ENCODE results near the gene SLC24A3. TPM values are rescaled to one million over a fixed set of nuclear protein-coding genes. Genes with fewer than 3 reads are reported as not detected.

The SLC24A3 gene
- polyA plus RNA-seq, 1 donor (not counting 4 experiments of a cell fraction or from before 2014, with no cell fraction given), result 0.17 TPM

- no peak overlapping the region for H3K9ac ChIP-seq (ENCODE audit: control insufficient read depth, extremely low read depth, insufficient read depth, low read length)
- no peak overlapping the region for H2AFZ ChIP-seq (ENCODE audit: control insufficient read depth, low read length)
- no peaks in the 10 kb centered on the region for H3K9me3 ChIP-seq (ENCODE audit: control insufficient read depth, low read depth, low read length)
- H3K4me3 ChIP-seq (ENCODE audit: control insufficient read depth in 2 of 3, extremely low read depth in 1 of 3, insufficient read depth in 2 of 3, low read depth in 1 of 3, low read length in 3 of 3), result no peak overlapping the region
- no peak for DNase-seq (ENCODE audit: low read depth, low spot score)
- H3K27ac ChIP-seq (ENCODE audit: control insufficient read depth, insufficient read depth, low read length), result no peak overlapping the region
- H3K4me2 ChIP-seq (ENCODE audit: control insufficient read depth, extremely low read depth, insufficient read depth, low read depth, low read length), result no peak overlapping the region
- no peaks in the 10 kb centered on the region for H3K79me2 ChIP-seq (ENCODE audit: control insufficient read depth, insufficient read depth, low read length)
- no peaks in the 10 kb centered on the region for H3K9me1 ChIP-seq (ENCODE audit: control insufficient read depth, extremely low read depth, insufficient read depth, low read length)
- H3K4me1 ChIP-seq (ENCODE audit: control insufficient read depth, extremely low read depth, insufficient read depth, low read length), result no peaks in the 10 kb centered on the region
- no peaks in the 10 kb centered on the region for H3K27me3 ChIP-seq (ENCODE audit: control insufficient read depth, extremely low read depth, insufficient read depth, low read length)
- H4K20me1 ChIP-seq (ENCODE audit: control insufficient read depth, extremely low read depth, insufficient read depth, low read length), result no peaks in the 10 kb centered on the region
- dilution Hi-C loops (cut with MboI; ENCODE audit: extremely low pct_ligation_motif_present, low sequenced_read_pairs), result no loop called here
- TF ChIP-seq EZH2 (IDR thresholded peaks at IDR 0.05; ENCODE audit: low read length), result no peak
- TF ChIP-seq CTCF (optimal IDR thresholded peaks at IDR 0.05 in 1 of 3, IDR thresholded peaks at IDR 0.05 in 1 of 3, conservative IDR thresholded peaks at IDR 0.05 in 1 of 3; ENCODE audit: extremely low read depth in 1 of 3, insufficient read depth in 2 of 3, low read length in 3 of 3), result no peak
- FAIRE-seq, result no peak
- H3K36me3 ChIP-seq (ENCODE audit: control insufficient read depth in 2 of 2, extremely low read depth in 1 of 2, insufficient read depth in 2 of 2, low read length in 2 of 2), result no peaks in the 10 kb centered on the region
Measured at GRCh38 chr20:19473216-19473921, 260.9 kb downstream of the SLC24A3 start.

- Histone ChIP-seq H3K9ac (ENCODE audit: control insufficient read depth, extremely low read depth, insufficient read depth, low read length) (no peak overlapping the region), H3K9me3 (ENCODE audit: control insufficient read depth, low read depth, low read length) (no peaks in the 10 kb centered on the region), H3K36me3 (ENCODE audit: control insufficient read depth in 2 of 2, extremely low read depth in 1 of 2, insufficient read depth in 2 of 2, low read length in 2 of 2) (no peaks in the 10 kb centered on the region), H3K79me2 (ENCODE audit: control insufficient read depth, insufficient read depth, low read length) (no peaks in the 10 kb centered on the region), H4K20me1 (ENCODE audit: control insufficient read depth, extremely low read depth, insufficient read depth, low read length) (no peaks in the 10 kb centered on the region), H3K4me1 (ENCODE audit: control insufficient read depth, extremely low read depth, insufficient read depth, low read length) (no peaks in the 10 kb centered on the region), H3K4me3 (ENCODE audit: control insufficient read depth in 2 of 3, extremely low read depth in 1 of 3, insufficient read depth in 2 of 3, low read depth in 1 of 3, low read length in 3 of 3) (no peak overlapping the region), H2AFZ (ENCODE audit: control insufficient read depth, low read length) (no peak overlapping the region), H3K9me1 (ENCODE audit: control insufficient read depth, extremely low read depth, insufficient read depth, low read length) (no peaks in the 10 kb centered on the region), H3K27ac (ENCODE audit: control insufficient read depth, insufficient read depth, low read length) (no peak overlapping the region), H3K4me2 (ENCODE audit: control insufficient read depth, extremely low read depth, insufficient read depth, low read depth, low read length) (no peak overlapping the region), H3K27me3 (ENCODE audit: control insufficient read depth, extremely low read depth, insufficient read depth, low read length) (no peaks in the 10 kb centered on the region)
- no peak for FAIRE-seq
- TF ChIP-seq CTCF (optimal IDR thresholded peaks at IDR 0.05 in 1 of 3, IDR thresholded peaks at IDR 0.05 in 1 of 3, conservative IDR thresholded peaks at IDR 0.05 in 1 of 3; ENCODE audit: extremely low read depth in 1 of 3, insufficient read depth in 2 of 3, low read length in 3 of 3) (no peak), EZH2 (IDR thresholded peaks at IDR 0.05; ENCODE audit: low read length) (no peak)
- no peak for DNase-seq (ENCODE audit: low read depth, low spot score)
- dilution Hi-C loops (cut with MboI; ENCODE audit: extremely low pct_ligation_motif_present, low sequenced_read_pairs), result no loop called here
Measured at GRCh38 chr20:19473922-19474286, 261.5 kb downstream of the SLC24A3 start.
